NCI-H1048 (cell line): ENCODE data around the gene ZNF230.

Experiments
- DNase-seq: peaks from one replicate; lab custom pipeline; 2025; lab: John Stamatoyannopoulos, UW

Gene ZNF230

DNA sequence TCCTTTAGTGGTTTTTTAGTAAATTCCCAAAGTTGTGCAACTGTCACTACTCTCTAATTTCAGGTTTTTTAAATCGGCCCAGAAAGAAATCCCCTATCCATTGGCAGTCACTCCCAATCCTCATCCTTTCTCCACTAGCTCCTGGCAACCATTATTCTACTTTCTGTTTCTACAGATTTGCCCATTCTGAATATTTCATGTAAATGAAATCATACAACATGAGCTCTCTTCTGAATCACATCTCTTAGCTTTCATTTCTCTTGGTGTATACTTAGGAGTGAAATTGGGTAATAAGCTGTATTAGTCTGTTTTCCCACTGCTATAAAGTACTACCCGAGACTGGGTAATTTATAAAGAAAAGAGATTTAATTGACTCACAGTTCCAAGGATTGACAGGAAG lies 39.4 kb downstream of the ZNF230 start:
- DNase-seq: no peak

DNA sequence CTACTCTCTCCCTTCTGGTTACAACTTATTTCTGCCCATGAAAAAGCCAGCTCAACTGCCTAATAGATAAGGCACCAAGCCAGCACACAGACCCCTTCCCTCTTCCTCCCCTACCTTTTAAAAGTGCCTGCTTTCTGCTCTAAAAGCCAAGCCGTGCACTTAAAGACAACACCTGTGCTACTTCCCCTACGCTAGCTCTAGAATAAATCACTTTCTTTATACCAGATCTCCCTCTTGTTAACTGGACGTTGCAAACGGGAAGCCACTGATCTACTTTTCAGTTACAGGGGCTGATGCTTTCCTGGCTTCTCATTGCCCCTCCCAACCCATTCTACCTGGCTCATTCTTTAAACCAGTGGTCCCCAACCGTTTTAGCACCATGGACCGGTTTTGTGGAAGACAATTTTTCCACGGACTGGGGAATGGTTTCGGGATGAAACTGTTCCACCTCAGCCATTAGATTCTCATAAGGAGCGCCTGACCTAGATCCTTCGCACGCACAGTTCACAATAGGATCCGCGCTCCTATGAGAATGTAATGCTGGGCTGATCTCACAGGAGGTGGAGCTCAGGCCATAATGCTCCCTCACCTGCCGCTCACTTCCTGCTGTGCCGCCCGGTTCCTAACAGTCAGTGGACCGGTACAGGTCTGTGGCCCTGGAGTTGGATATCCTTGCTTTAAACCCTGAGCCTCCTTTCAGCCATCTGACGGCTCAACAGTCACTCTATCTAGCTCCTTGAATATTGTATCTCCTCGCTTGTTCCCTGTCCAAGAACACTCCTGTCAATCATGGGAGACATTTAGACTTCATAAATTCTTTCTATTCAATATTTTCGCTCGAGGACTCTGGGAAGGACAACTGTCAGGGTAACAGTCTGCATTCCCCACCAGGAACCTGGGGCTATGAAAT lies 48.2 kb downstream of the ZNF230 start:
- DNase-seq: no peak

DNA sequence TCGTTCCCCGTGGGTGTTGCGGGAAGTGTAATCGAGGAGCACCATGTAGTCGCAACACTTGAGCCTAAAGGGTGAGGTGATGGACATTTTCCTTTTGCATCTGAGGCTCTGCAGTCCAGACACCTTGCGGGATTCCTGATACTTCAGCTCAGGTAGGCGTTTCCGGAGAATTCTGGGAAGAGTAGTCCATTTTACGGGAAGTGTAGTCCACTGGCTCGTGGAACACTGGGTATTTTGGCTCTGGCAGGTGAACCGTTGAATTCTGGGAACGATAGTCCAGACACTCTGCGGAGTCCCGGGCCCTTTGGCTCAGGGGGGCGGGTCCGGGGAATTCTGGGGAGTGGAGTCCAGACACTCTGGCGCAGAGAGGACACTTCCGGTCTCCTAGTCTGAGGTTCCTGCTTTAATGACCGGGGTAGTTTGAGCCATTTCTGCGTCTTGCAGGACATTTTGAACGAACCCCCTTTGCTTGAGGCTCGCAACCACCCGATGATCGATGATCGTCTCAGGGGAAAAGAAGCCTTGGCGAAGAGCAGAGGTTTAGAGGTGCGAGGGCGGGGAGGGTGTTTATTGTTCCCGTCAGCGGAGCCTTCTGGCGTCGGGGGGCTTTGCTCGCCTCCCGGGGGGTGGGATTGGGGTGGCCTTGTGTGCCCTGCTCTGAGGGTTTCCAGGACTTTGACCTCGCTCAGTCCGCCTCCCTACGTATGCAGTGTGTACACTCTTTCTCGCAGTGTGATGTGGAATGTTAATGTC lies 49.1 kb downstream of the ZNF230 start, which contains the start of gene ZNF223:
ZNF223 (plus strand) TSS at position 387 of the 753 bp plus-strand sequence. CDS start 3,141 bp downstream, outside the sequence.
- no peak for DNase-seq

DNA sequence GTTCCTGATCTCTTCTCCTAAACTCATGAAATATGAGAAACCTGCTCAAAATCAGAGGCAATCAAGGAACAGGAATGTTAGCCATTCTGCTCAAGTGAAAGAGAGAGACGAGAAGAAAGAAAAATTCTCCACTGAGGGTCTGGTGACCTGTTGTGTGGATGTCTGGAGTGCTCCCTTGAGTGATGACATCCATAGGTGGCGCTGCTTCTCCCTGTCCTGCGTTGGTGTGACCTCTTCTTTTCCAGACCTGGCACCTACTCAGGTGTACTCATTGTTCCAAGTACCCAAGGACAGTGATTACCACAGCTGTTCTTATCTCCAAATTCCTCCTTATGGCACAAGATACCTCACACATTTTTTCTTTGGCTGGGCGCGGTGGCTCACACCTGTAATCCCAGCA lies 53.1 kb downstream of the ZNF230 start:
- DNase-seq: no peak

DNA sequence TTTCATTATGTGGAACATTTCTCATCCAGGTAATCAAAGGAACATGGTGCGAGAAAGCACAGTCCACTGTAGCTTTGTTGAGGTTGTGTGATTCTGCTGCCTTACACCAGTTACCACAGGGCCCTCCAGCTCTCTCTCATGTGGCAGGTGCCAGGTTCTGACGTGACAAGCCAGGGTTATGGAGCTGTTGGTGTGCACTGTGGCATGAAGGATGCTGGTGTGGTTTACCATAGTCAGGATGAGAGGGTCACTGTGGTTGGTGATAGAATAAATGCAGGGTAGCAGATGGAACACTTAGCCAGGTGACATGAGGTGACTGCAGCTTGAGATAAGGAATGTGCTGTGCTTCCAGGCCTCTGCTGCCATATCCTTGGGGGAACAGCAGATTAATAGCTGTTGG lies 56.5 kb downstream of the ZNF230 start:
- DNase-seq: no peak

DNA sequence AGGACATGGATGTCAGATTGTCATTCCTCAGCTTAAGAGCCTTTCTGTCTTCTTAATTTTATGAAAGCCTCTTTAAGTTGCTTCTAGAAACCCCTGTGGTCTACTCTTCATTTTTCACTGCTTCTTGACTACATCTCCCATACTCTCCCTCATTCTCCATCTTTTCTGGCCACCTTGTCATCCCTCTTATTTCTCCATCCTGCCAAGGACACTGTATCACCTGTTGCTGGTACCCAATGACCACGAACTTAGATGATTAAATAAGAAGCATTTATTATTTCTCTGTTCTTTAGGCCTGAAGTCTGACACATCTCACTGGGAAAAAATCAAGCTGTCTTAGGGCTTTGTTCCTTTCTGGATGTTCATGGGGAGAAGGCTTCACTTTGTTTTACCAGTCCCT lies 58.3 kb downstream of the ZNF230 start:
- no peak for DNase-seq
